Peyer's patch (tissue), 4 donors: ENCODE results near the gene KIF6. TPM values are rescaled to one million over a fixed set of nuclear protein-coding genes. Genes with fewer than 3 reads are reported as not detected.

Experiments used
- DNase-seq, 3 donors: peaks; one replicate each; pipeline ENCODE4 v3.0.0-alpha.2; 2017 to 2019
- H3K27ac ChIP-seq, 4 donors: fragments of 200-600 bp; sonication (generic); one replicate each; pipeline ENCODE4 v1.5.1; 2016 to 2019
- H3K27me3 ChIP-seq, 2 donors: fragments of 200-600 bp; sonication (generic); one replicate each; pipeline ENCODE4 v1.5.1; 2019
- H3K36me3 ChIP-seq, 3 donors: fragments of 200-600 bp; sonication (generic); one replicate each; pipeline ENCODE4 v1.5.1; 2016 to 2019
- H3K4me1 ChIP-seq, 4 donors: fragments of 200-600 bp; sonication (generic); one replicate each; pipeline ENCODE4 v1.5.1; 2016 to 2019
- H3K4me3 ChIP-seq, 4 donors: fragments of 200-600 bp; sonication (generic); 1 replicate in 3 of 4; 2 replicates in 1 of 4; pipeline ENCODE4 v1.5.1; 2016 to 2019; ENCODE audit warnings: mild to moderate bottlenecking in 1 of 4
- H3K9me3 ChIP-seq, 4 donors: fragments of 200-600 bp; sonication (generic); one replicate each; pipeline ENCODE4 v1.5.1; 2016 to 2019; ENCODE audit warnings: mild to moderate bottlenecking in 1 of 4
- POLR2A ChIP-seq, 2 donors: fragments of 450-650 bp; IDR thresholded peaks; one replicate each; pipeline ENCODE4 v1.5.1; 2017; ENCODE audit warnings: antibody characterized with exemption in 2 of 2, mild to moderate bottlenecking in 2 of 2, moderate library complexity in 2 of 2
- total RNA-seq, 4 donors: library from RNA; depleted of rRNA; stranded (reverse); fragments of >200 nt; gene quantifications; one replicate each; pipeline ENCODE4 v1.1.0, GENCODE V29; 2016
- TF ChIP-seq, protein P1 (sequence below), 6 experiments: fragments of 450-650 bp in 4 of 6; fragments of 200-600 bp in 2 of 6; sonication (generic) in 1 of 6; IDR thresholded peaks; one replicate each; pipeline ENCODE4 v1.5.1; 2017 to 2019; ENCODE audit warnings: antibody characterized with exemption in 6 of 6, mild to moderate bottlenecking in 3 of 6, moderate library complexity in 1 of 6

The KIF6 gene
- total RNA-seq, 4 donors from 2014 or later, result 0.83 TPM; not detected in 3

DNA sequence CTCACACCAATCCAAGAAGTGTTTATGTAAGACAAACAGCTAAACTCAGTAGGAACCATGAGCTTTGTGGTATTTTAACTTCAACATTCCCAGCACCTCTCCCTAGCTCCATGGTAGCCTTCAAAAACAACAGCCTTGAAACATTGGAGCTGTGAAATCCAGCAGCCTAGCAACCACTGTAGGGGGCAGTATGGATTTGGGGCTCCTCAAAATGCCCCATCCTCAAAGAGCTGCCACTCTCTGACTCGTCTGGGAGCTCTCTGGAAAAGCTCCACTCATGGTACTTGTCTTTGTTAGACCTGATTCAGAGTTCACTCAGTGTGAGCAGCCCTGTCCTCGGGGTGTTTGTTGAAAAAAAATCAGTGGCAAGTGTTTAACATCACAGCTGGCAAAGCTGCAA, 82.9 kb downstream of the KIF6 start:
- H3K36me3 ChIP-seq, result no peaks in the 10 kb centered on the region
- DNase-seq, result no peak
- no peaks in the 10 kb centered on the region for H3K27me3 ChIP-seq
- no peaks in the 10 kb centered on the region for H3K9me3 ChIP-seq
- no peak overlapping the region for H3K27ac ChIP-seq
- TF ChIP-seq, protein P1, sequence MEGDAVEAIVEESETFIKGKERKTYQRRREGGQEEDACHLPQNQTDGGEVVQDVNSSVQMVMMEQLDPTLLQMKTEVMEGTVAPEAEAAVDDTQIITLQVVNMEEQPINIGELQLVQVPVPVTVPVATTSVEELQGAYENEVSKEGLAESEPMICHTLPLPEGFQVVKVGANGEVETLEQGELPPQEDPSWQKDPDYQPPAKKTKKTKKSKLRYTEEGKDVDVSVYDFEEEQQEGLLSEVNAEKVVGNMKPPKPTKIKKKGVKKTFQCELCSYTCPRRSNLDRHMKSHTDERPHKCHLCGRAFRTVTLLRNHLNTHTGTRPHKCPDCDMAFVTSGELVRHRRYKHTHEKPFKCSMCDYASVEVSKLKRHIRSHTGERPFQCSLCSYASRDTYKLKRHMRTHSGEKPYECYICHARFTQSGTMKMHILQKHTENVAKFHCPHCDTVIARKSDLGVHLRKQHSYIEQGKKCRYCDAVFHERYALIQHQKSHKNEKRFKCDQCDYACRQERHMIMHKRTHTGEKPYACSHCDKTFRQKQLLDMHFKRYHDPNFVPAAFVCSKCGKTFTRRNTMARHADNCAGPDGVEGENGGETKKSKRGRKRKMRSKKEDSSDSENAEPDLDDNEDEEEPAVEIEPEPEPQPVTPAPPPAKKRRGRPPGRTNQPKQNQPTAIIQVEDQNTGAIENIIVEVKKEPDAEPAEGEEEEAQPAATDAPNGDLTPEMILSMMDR (IDR thresholded peaks at IDR 0.05), result no peak
- TF ChIP-seq POLR2A (IDR thresholded peaks at IDR 0.05), result no peak
- H3K4me1 ChIP-seq, result no peaks in the 10 kb centered on the region
- no peak overlapping the region for H3K4me3 ChIP-seq

DNA sequence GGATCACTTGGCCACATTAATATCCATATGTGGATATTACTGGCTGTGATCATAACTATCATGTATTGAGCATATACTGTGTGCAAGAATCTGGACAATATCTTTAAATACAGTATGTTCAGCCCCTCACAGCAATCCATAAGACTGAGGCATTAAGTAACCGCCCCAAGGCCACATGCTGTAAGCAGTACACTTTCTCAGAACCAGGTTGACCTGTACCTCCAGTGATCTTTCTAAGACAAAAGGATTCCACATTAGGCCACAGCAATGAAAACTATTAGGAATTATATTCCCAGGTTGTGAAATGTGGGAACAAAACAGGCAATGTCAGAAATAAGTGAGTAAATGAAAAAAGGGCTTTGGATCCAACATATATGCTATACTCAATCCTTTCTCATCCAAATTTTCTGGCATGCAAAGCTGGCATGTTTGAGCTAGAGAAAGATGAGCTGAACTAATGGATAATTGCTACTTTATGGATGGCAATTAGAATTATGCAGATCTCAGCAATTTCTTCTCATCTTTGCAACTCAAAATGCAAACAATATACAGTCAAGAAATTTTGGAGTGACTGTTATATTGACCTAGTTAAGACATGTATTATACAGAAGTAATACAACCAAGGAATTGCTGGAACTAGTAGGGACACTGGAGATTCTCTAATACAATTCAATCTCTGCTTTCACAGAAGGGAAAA, 86.9 kb downstream of the KIF6 start:
- no peak overlapping the region for H3K27ac ChIP-seq
- no peaks in the 10 kb centered on the region for H3K4me1 ChIP-seq
- no peaks in the 10 kb centered on the region for H3K27me3 ChIP-seq
- DNase-seq, result no peak
- H3K36me3 ChIP-seq, result no peaks in the 10 kb centered on the region
- no peaks in the 10 kb centered on the region for H3K9me3 ChIP-seq
- H3K4me3 ChIP-seq, result no peak overlapping the region
- TF ChIP-seq, protein P1 (IDR thresholded peaks at IDR 0.05), result no peak
- no peak for TF ChIP-seq POLR2A (IDR thresholded peaks at IDR 0.05)

DNA sequence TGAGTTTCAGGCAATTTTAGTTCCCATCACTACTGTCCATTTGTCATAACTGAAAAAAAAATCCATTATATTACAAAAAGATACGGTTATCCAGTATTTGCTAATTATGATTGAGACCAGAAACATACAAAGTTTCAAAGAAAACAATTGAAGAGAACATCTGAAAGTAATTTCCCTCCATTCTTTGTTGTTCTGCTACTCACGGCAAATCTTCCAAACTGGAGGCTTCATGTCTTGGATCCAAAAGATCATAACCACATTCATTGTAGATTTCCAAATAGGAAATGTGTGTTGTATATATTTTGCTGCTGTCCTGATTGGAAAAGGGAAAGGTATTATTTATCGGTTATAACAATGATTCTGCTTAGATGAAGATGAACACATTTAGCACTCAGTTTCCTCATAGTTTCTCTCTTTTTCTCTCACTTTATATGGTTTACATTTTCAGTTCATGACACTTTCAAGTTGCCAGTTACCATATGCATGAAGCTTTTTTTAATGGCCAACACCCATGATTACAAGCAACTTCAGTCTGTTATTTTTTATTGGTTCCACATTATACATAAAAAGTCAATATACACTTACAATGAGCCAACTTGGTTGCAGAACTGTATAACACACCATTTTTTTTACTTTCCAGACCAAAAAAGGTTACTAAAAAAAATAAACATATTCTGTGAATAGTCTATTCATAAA, 90.4 kb downstream of the KIF6 start:
- no peak for TF ChIP-seq POLR2A (IDR thresholded peaks at IDR 0.05)
- TF ChIP-seq, protein P1 (IDR thresholded peaks at IDR 0.05), result no peak
- Histone ChIP-seq H3K4me3 (no peak overlapping the region), H3K36me3 (no peaks in the 10 kb centered on the region), H3K27ac (no peak overlapping the region), H3K27me3 (no peaks in the 10 kb centered on the region), H3K9me3 (no peaks in the 10 kb centered on the region), H3K4me1 (no peaks in the 10 kb centered on the region)
- DNase-seq, result no peak

DNA sequence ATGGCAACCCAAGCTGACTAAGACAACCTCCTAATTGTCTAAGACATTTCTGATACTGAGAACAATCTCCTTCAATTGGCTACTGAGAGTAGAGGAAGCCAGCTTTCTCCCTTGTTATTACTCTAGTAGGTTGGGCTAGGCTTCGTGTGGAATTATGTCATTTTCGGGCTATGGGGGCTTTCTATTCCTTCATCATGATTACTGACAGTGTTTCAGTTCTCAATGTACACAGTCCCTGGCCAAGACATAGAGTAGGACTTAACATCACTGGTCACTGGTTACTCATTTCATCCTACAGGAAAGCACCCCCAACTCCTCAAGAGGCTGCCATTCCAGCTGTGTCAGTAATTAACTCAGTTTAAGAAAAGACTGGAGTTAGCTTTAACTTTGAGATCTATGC, 100.0 kb downstream of the KIF6 start:
- TF ChIP-seq, protein P1 (IDR thresholded peaks at IDR 0.05), result no peak
- no peak for TF ChIP-seq POLR2A (IDR thresholded peaks at IDR 0.05)
- H3K4me1 ChIP-seq, result no peaks in the 10 kb centered on the region
- no peaks in the 10 kb centered on the region for H3K27me3 ChIP-seq
- H3K4me3 ChIP-seq, result no peak overlapping the region
- DNase-seq, result no peak
- no peak overlapping the region for H3K27ac ChIP-seq
- no peaks in the 10 kb centered on the region for H3K36me3 ChIP-seq
- H3K9me3 ChIP-seq, result no peaks in the 10 kb centered on the region

DNA sequence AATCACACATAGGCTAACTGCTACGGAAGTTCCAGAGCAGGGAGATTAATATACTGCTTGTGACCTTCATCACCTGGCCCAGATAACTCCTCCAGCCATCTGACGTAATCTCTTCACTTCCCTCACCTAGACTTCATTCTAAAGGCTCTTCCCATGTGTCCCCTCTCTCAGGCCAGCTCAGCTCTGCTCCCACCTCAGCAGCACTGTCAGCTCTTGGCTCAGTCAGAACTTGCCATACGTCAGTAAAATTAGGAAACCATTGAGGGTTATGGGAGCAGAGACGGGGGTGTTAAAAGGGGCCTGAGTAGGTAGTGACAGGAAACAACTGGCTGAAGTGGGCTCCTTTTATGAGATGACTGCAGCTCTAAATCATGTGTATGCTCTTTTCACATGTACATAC, 101.5 kb downstream of the KIF6 start:
- no peak for DNase-seq
- TF ChIP-seq, protein P1 (IDR thresholded peaks at IDR 0.05), result no peak
- TF ChIP-seq POLR2A (IDR thresholded peaks at IDR 0.05), result no peak
- no peak overlapping the region for H3K4me3 ChIP-seq
- H3K36me3 ChIP-seq, result no peaks in the 10 kb centered on the region
- H3K4me1 ChIP-seq, result no peaks in the 10 kb centered on the region
- no peak overlapping the region for H3K27ac ChIP-seq
- no peaks in the 10 kb centered on the region for H3K27me3 ChIP-seq
- no peaks in the 10 kb centered on the region for H3K9me3 ChIP-seq
